ENCODE results near the gene ENOX1. TPM values are rescaled to one million over a fixed set of nuclear protein-coding genes. Genes with fewer than 3 reads are reported as not detected.

ENOX1 gene
- total and polyA plus RNA-seq, 9 of the 15 experiments (the other 6 are each of a cell fraction or from before 2014, with no cell fraction given): not detected

GRCh38 chr13:43354153-43354945 is 432.4 kb downstream of the ENOX1 start:
- intact Hi-C loops (cut with micrococcal nuclease): no loop called here
- no peak overlapping the region for H3K4me3 ChIP-seq
- in situ Hi-C loops (cut with MboI): no loop called here
- no peaks in the 10 kb centered on the region for H3K79me2 ChIP-seq (ENCODE audit: control insufficient read depth, insufficient read depth, low read length)
- no peaks in the 10 kb centered on the region for H3K36me3 ChIP-seq (ENCODE audit: control insufficient read depth, insufficient read depth, low read length)
- 0% methylated on average over 2 of the region's 3 CpGs for WGBS (ENCODE audit: insufficient coverage, low coverage, missing lambda C conversion rate)
- H3K4me1 ChIP-seq (replicated peaks in 1 of 2; ENCODE audit: control insufficient read depth in 2 of 2, insufficient read depth in 2 of 2, low read length in 2 of 2): no peaks in the 10 kb centered on the region
- H3K9ac ChIP-seq (ENCODE audit: insufficient read depth in 1 of 2, low read depth in 2 of 2, low read length in 2 of 2): no peak overlapping the region
- H3K27me3 ChIP-seq (ENCODE audit: control insufficient read depth in 2 of 2, insufficient read depth in 2 of 2, low read length in 2 of 2): no peaks in the 10 kb centered on the region
- no peak overlapping the region for H3K4me2 ChIP-seq (ENCODE audit: insufficient read depth, low read length)
- no peak for FAIRE-seq
- no peak for ATAC-seq
- no peaks in the 10 kb centered on the region for H3K9me1 ChIP-seq (ENCODE audit: control insufficient read depth, insufficient read depth, low read length)
- no peaks in the 10 kb centered on the region for H3K9me3 ChIP-seq (replicated peaks; ENCODE audit: control insufficient read depth, insufficient read depth, low read depth, low read length)
- H3K27ac ChIP-seq (ENCODE audit: extremely low read depth, low read depth, low read length): no peak overlapping the region
- CTCF ChIA-PET (ENCODE audit: low intra/inter-chr PET ratio): no interaction called here
- no peak overlapping the region for H2AFZ ChIP-seq (ENCODE audit: low read depth, low read length)
- no peak for DNase-seq (ENCODE audit: extremely low read depth in 1 of 4, low spot score in 3 of 4)
- BruUV-seq (replicated peaks): no TSS peak
- POLR2A ChIA-PET: no interaction called here
- no peaks in the 10 kb centered on the region for H4K20me1 ChIP-seq (replicated peaks; ENCODE audit: control insufficient read depth, insufficient read depth, low read length)
- TF ChIP-seq BCOR (IDR thresholded peaks at IDR 0.05) (no peak), NFYB (IDR thresholded peaks at IDR 0.05; ENCODE audit: extremely low read depth, insufficient read length) (no peak), MTA3 (IDR thresholded peaks at IDR 0.05; ENCODE audit: borderline replicate concordance) (no peak), ZBTB17 (CRISPR knock-in tag; IDR thresholded peaks at IDR 0.05) (no peak), BRF1 (IDR thresholded peaks at IDR 0.05; ENCODE audit: borderline replicate concordance, extremely low read depth, insufficient read length) (no peak), CBX3 (IDR thresholded peaks at IDR 0.05; ENCODE audit: borderline replicate concordance in 1 of 2, low read length in 2 of 2) (no peak), FOXK1 (CRISPR knock-in tag; IDR thresholded peaks at IDR 0.05; ENCODE audit: borderline replicate concordance) (no peak), ZFP30 (CRISPR knock-in tag; IDR thresholded peaks at IDR 0.05; ENCODE audit: borderline replicate concordance) (no peak), GTF2F1 (IDR thresholded peaks at IDR 0.05; ENCODE audit: low read depth, low read length) (no peak), E2F8 (IDR thresholded peaks at IDR 0.05; ENCODE audit: low read depth, partially characterized antibody) (no peak), ELF2 (CRISPR knock-in tag; IDR thresholded peaks at IDR 0.05) (no peak), TEAD2 (tag; IDR thresholded peaks at IDR 0.05) (no peak), CHAMP1 (IDR thresholded peaks at IDR 0.05) (no peak), ZNF347 (CRISPR knock-in tag; IDR thresholded peaks at IDR 0.05; ENCODE audit: low read depth) (no peak), ETV1 (tag; conservative IDR thresholded peaks at IDR 0.05; ENCODE audit: low read depth) (no peak), TFAM (CRISPR knock-in tag; conservative IDR thresholded peaks at IDR 0.05) (no peak), MYBL2 (IDR thresholded peaks at IDR 0.05; ENCODE audit: low read depth) (no peak), MYBL2 (CRISPR knock-in tag; IDR thresholded peaks at IDR 0.05; ENCODE audit: borderline replicate concordance) (no peak), HMG20A (CRISPR knock-in tag; conservative IDR thresholded peaks at IDR 0.05) (no peak)
